Measurements from ENCODE around the gene NDUFAF2. TPM values are rescaled to one million over a fixed set of nuclear protein-coding genes. Genes with fewer than 3 reads are reported as not detected.

The NDUFAF2 gene
- total and polyA plus RNA-seq, 10 of the 15 experiments (the other 5 are each of a cell fraction or from before 2014, with no cell fraction given) = 22.4 to 121 (median 65.3) TPM

DNA sequence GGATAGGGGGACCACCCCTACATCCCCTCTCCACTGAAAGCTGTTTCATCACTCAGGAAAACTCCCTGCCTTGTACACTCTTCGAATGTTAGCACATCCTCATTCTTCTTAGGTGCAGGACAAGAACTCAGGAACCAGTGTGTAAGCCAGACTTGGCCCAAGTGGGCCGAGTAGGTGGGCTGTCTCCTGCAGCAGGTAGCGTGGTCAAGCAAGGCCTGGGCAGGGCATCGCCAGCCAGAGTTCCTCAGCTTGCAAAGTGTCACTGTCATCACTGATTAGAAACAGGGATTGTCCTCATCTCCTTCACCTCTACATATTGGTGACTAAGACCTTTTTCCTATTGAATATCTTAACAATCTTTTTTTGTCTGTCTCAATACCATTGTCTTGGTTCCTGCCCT lies 194.9 kb downstream of the NDUFAF2 start:
- no peak overlapping the region for H3K27ac ChIP-seq (ENCODE audit: control insufficient read depth, insufficient read depth)
- no peak for ATAC-seq
- H3K36me3 ChIP-seq (ENCODE audit: control insufficient read depth in 2 of 2, insufficient read depth in 2 of 2, low read length in 1 of 2) = no peaks in the 10 kb centered on the region; a peak in 1 of 4 replicates
- DNase-seq (ENCODE audit: low read depth, low spot score) = no peak
- no peak overlapping the region for H3K9ac ChIP-seq (ENCODE audit: control insufficient read depth, insufficient read depth, low read length)
- no TSS peak for BruUV-seq (replicated peaks)
- no peaks in the 10 kb centered on the region for H4K20me1 ChIP-seq (ENCODE audit: control insufficient read depth, insufficient read depth)
- no peak for FAIRE-seq
- no peak overlapping the region for H3K4me2 ChIP-seq (ENCODE audit: control insufficient read depth, insufficient read depth)
- TF ChIP-seq, protein P1, sequence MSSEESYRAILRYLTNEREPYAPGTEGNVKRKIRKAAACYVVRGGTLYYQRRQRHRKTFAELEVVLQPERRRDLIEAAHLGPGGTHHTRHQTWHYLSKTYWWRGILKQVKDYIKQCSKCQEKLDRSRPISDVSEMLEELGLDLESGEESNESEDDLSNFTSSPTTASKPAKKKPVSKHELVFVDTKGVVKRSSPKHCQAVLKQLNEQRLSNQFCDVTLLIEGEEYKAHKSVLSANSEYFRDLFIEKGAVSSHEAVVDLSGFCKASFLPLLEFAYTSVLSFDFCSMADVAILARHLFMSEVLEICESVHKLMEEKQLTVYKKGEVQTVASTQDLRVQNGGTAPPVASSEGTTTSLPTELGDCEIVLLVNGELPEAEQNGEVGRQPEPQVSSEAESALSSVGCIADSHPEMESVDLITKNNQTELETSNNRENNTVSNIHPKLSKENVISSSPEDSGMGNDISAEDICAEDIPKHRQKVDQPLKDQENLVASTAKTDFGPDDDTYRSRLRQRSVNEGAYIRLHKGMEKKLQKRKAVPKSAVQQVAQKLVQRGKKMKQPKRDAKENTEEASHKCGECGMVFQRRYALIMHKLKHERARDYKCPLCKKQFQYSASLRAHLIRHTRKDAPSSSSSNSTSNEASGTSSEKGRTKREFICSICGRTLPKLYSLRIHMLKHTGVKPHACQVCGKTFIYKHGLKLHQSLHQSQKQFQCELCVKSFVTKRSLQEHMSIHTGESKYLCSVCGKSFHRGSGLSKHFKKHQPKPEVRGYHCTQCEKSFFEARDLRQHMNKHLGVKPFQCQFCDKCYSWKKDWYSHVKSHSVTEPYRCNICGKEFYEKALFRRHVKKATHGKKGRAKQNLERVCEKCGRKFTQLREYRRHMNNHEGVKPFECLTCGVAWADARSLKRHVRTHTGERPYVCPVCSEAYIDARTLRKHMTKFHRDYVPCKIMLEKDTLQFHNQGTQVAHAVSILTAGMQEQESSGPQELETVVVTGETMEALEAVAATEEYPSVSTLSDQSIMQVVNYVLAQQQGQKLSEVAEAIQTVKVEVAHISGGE (CRISPR knock-in tag; IDR thresholded peaks at IDR 0.05) = no peak
- TF ChIP-seq, protein P2, sequence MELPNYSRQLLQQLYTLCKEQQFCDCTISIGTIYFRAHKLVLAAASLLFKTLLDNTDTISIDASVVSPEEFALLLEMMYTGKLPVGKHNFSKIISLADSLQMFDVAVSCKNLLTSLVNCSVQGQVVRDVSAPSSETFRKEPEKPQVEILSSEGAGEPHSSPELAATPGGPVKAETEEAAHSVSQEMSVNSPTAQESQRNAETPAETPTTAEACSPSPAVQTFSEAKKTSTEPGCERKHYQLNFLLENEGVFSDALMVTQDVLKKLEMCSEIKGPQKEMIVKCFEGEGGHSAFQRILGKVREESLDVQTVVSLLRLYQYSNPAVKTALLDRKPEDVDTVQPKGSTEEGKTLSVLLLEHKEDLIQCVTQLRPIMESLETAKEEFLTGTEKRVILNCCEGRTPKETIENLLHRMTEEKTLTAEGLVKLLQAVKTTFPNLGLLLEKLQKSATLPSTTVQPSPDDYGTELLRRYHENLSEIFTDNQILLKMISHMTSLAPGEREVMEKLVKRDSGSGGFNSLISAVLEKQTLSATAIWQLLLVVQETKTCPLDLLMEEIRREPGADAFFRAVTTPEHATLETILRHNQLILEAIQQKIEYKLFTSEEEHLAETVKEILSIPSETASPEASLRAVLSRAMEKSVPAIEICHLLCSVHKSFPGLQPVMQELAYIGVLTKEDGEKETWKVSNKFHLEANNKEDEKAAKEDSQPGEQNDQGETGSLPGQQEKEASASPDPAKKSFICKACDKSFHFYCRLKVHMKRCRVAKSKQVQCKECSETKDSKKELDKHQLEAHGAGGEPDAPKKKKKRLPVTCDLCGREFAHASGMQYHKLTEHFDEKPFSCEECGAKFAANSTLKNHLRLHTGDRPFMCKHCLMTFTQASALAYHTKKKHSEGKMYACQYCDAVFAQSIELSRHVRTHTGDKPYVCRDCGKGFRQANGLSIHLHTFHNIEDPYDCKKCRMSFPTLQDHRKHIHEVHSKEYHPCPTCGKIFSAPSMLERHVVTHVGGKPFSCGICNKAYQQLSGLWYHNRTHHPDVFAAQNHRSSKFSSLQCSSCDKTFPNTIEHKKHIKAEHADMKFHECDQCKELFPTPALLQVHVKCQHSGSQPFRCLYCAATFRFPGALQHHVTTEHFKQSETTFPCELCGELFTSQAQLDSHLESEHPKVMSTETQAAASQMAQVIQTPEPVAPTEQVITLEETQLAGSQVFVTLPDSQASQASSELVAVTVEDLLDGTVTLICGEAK (IDR thresholded peaks at IDR 0.05; ENCODE audit: borderline replicate concordance) = no peak
- TF ChIP-seq WRNIP1 (IDR thresholded peaks at IDR 0.05; ENCODE audit: borderline replicate concordance, low read depth, low read length) = no peak
- TF ChIP-seq YY1 (IDR thresholded peaks at IDR 0.05; ENCODE audit: low read depth, low read length) = no peak
- TF ChIP-seq CREM (IDR thresholded peaks at IDR 0.05; ENCODE audit: low read depth) = no peak
- TF ChIP-seq, protein P3, sequence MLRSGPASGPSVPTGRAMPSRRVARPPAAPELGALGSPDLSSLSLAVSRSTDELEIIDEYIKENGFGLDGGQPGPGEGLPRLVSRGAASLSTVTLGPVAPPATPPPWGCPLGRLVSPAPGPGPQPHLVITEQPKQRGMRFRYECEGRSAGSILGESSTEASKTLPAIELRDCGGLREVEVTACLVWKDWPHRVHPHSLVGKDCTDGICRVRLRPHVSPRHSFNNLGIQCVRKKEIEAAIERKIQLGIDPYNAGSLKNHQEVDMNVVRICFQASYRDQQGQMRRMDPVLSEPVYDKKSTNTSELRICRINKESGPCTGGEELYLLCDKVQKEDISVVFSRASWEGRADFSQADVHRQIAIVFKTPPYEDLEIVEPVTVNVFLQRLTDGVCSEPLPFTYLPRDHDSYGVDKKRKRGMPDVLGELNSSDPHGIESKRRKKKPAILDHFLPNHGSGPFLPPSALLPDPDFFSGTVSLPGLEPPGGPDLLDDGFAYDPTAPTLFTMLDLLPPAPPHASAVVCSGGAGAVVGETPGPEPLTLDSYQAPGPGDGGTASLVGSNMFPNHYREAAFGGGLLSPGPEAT (IDR thresholded peaks at IDR 0.05; ENCODE audit: low read depth) = no peak
- no peak for TF ChIP-seq CHD2 (IDR thresholded peaks at IDR 0.05; ENCODE audit: borderline replicate concordance, low read depth, low read length)
- TF ChIP-seq BCL11A (IDR thresholded peaks at IDR 0.05; ENCODE audit: low read depth, low read length) = no peak
- no peak for TF ChIP-seq ESRRA (IDR thresholded peaks at IDR 0.05; ENCODE audit: low read length)
- no peak for TF ChIP-seq NFYA (IDR thresholded peaks at IDR 0.05; ENCODE audit: borderline replicate concordance, low read depth, low read length)
- TF ChIP-seq HDAC2 (IDR thresholded peaks at IDR 0.05) = no peak
- TF ChIP-seq, protein P4, sequence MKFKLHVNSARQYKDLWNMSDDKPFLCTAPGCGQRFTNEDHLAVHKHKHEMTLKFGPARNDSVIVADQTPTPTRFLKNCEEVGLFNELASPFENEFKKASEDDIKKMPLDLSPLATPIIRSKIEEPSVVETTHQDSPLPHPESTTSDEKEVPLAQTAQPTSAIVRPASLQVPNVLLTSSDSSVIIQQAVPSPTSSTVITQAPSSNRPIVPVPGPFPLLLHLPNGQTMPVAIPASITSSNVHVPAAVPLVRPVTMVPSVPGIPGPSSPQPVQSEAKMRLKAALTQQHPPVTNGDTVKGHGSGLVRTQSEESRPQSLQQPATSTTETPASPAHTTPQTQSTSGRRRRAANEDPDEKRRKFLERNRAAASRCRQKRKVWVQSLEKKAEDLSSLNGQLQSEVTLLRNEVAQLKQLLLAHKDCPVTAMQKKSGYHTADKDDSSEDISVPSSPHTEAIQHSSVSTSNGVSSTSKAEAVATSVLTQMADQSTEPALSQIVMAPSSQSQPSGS (IDR thresholded peaks at IDR 0.05; ENCODE audit: low read length) = no peak
- H2AFZ ChIP-seq (ENCODE audit: control insufficient read depth, low read depth, low read length) = no peak overlapping the region
- RAD21 ChIA-PET (ENCODE audit: unreplicated experiment) = no interaction called here
- H3K27me3 ChIP-seq (replicated peaks in 1 of 2; ENCODE audit: control insufficient read depth in 2 of 2, insufficient read depth in 2 of 2, low read length in 1 of 2) = no peaks in the 10 kb centered on the region
- POLR2A ChIA-PET = no interaction called here
- intact Hi-C loops (cut with micrococcal nuclease; ENCODE audit: unreplicated experiment) (no loop called here), in situ Hi-C loops (cut with MboI) (no loop called here)
- no peaks in the 10 kb centered on the region for H3K4me1 ChIP-seq (ENCODE audit: control insufficient read depth, insufficient read depth, low read length)
- SMC1A ChIA-PET (ENCODE audit: uncharacterized antibody, unreplicated experiment) = interaction anchor here (1.4 to 2.2 kb wide), 2 partner anchors 85 to 164 kb away, joined by 5 to 11 read pairs; no protein-coding TSS in a partner anchor
- no peak overlapping the region for H3K4me3 ChIP-seq
- H3K79me2 ChIP-seq (ENCODE audit: control insufficient read depth, insufficient read depth, low read length) = no peaks in the 10 kb centered on the region
- CTCF ChIA-PET = interaction anchor here (0.8 to 1.5 kb wide), 3 partner anchors 85 to 182 kb away, joined by 3 to 5 read pairs (median 3); no protein-coding TSS in a partner anchor
- 89% methylated on average over 4 of the region's 4 CpGs for WGBS (ENCODE audit: insufficient coverage, insufficient replicate concordance, low lambda C conversion rate, missing lambda C conversion rate)
- H3K9me3 ChIP-seq (replicated peaks; ENCODE audit: control insufficient read depth, insufficient read depth, low read length) = no peaks in the 10 kb centered on the region
